NOMO-1 treated with dmso at 0.1 percent for 144 hours (cell line): ENCODE measurements around the gene PATL1.

Experiments used
- DNase-seq: peaks from one replicate; lab custom pipeline; 2025; ENCODE audit not compliant: unreplicated experiment; lab: John Stamatoyannopoulos, UW

Gene PATL1

GRCh38 chr11:59615637-59616395, 53.0 kb downstream of the PATL1 start, which contains the start of gene OSBP:
TSS of gene OSBP (minus strand) at chr11:59615774. CDS start at chr11:59615664, 110 bp downstream.
- peak; percentile 100 for DNase-seq

GRCh38 chr11:59615120-59615636, 53.7 kb downstream of the PATL1 start:
- no peak for DNase-seq

GRCh38 chr11:59614277-59615119, 54.3 kb downstream of the PATL1 start:
- no peak for DNase-seq

GRCh38 chr11:59611570-59612565, 57.0 kb downstream of the PATL1 start:
- no peak for DNase-seq

- DNase-seq = no peak
Observed at GRCh38 chr11:59610289-59610688, 58.5 kb downstream of the PATL1 start.

GRCh38 chr11:59607703-59608454, 61.0 kb downstream of the PATL1 start:
- no peak for DNase-seq

GRCh38 chr11:59602432-59602831, 66.4 kb downstream of the PATL1 start:
- no peak for DNase-seq

- no peak for DNase-seq
Observed at GRCh38 chr11:59601788-59602187, 67.0 kb downstream of the PATL1 start.

GRCh38 chr11:59600636-59601035, 68.2 kb downstream of the PATL1 start:
- DNase-seq = no peak

- DNase-seq = no peak
Observed at GRCh38 chr11:59600234-59600633, 68.6 kb downstream of the PATL1 start.

GRCh38 chr11:59598961-59599360, 69.9 kb downstream of the PATL1 start:
- DNase-seq = no peak
